ENCODE data around the gene PEPD.
"Not testable (repeated sequence)": the region's sequence is repeated elsewhere in the genome, so short reads cannot be mapped to it uniquely, and the experiment has no call there.

Gene PEPD

DNA sequence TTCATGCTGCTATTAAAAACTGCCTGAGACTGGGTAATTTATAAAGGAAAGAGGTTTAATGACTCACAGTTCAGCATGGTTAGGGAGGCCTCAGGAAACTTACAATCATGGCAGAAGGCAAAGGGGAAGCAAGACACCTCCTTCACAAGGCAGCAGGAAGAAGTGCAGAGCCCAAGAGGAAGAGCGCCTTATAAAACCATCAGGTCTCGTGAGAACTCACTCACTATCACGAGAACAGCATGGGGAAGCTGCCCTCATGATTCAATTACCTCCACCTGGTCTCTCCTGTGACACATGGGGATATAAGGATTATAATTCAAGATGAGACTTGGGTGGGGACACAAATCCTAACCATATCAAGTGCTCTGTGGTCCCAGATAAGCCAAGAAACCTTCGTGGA lies 34.1 kb upstream of the PEPD start:
- not testable (repeated sequence) for H2AFZ ChIP-seq (ENCODE audit: low read depth, low read length); H3K4me3 ChIP-seq (ENCODE audit: low read length); H3K27me3 ChIP-seq (ENCODE audit: insufficient read depth, low read length); H3K36me3 ChIP-seq (ENCODE audit: insufficient read depth, low read length); H3K9me3 ChIP-seq (ENCODE audit: low read length); H3K4me1 ChIP-seq (ENCODE audit: insufficient read depth, low read length)

GRCh38 chr19:33554821-33555220 lies 33.2 kb upstream of the PEPD start:
- no peak overlapping the region for H3K4me3 ChIP-seq (ENCODE audit: low read length)
- no peaks in the 10 kb centered on the region for H3K27me3 ChIP-seq (ENCODE audit: insufficient read depth, low read length)

DNA sequence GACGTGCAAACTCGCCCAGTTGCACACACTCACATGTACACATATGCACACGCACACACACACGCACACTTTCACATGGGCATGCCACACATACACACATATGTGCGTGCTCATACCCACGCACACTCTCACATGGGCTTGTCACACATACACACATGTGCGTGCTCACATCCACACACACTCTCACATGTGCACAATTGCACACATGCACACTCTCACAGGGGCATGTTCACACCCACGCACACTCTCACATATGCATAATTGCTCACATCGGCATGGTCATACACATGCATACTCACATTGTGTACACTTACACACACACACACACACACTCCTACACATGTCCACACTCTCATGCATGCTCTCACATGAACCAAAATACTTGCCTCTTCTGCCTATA lies 32.8 kb upstream of the PEPD start:
- Histone ChIP-seq H3K36me3 (ENCODE audit: insufficient read depth, low read length) (no peaks in the 10 kb centered on the region), H3K4me3 (ENCODE audit: low read length) (no peak overlapping the region), H3K9me3 (ENCODE audit: low read length) (no peaks in the 10 kb centered on the region), H2AFZ (ENCODE audit: low read depth, low read length) (no peak overlapping the region), H3K4me1 (ENCODE audit: insufficient read depth, low read length) (no peaks in the 10 kb centered on the region), H3K27me3 (ENCODE audit: insufficient read depth, low read length) (no peaks in the 10 kb centered on the region)

More at GRCh38 chr19:33554821-33555220, 33.2 kb upstream of the PEPD start:
- H3K4me1 ChIP-seq (ENCODE audit: insufficient read depth, low read length) = no peaks in the 10 kb centered on the region
- no peak overlapping the region for H2AFZ ChIP-seq (ENCODE audit: low read depth, low read length)
- H3K36me3 ChIP-seq (ENCODE audit: insufficient read depth, low read length) = no peaks in the 10 kb centered on the region
- no peaks in the 10 kb centered on the region for H3K9me3 ChIP-seq (ENCODE audit: low read length)

- Histone ChIP-seq H3K4me3 (ENCODE audit: low read length) (no peak overlapping the region), H3K9me3 (ENCODE audit: low read length) (no peaks in the 10 kb centered on the region), H3K4me1 (ENCODE audit: insufficient read depth, low read length) (no peaks in the 10 kb centered on the region), H2AFZ (ENCODE audit: low read depth, low read length) (no peak overlapping the region), H3K36me3 (ENCODE audit: insufficient read depth, low read length) (no peaks in the 10 kb centered on the region), H3K27me3 (ENCODE audit: insufficient read depth, low read length) (no peaks in the 10 kb centered on the region)
Observed at GRCh38 chr19:33553530-33554310, 32.1 kb upstream of the PEPD start.

DNA sequence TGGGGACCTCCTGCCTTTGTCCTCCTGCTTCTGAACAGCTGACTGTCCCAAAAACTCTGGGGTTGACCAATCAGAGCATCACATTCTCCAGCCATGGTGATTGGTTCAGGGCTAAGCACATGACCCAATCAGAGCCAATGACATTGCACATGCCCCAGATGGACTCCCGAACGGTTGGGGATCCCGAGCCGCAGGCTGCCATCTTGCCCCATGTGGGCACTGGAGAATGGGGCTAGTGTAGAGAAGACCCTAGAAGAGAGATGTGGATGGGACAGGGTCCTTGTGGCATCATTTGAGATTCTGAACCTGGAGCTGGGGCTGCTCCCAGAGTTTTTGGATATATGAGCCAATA lies 31.3 kb upstream of the PEPD start:
- Histone ChIP-seq H3K36me3 (ENCODE audit: insufficient read depth, low read length) (no peaks in the 10 kb centered on the region), H3K9me3 (ENCODE audit: low read length) (no peaks in the 10 kb centered on the region), H3K27me3 (ENCODE audit: insufficient read depth, low read length) (no peaks in the 10 kb centered on the region), H3K4me3 (ENCODE audit: low read length) (no peak overlapping the region), H3K4me1 (ENCODE audit: insufficient read depth, low read length) (no peaks in the 10 kb centered on the region), H2AFZ (ENCODE audit: low read depth, low read length) (no peak overlapping the region)

DNA sequence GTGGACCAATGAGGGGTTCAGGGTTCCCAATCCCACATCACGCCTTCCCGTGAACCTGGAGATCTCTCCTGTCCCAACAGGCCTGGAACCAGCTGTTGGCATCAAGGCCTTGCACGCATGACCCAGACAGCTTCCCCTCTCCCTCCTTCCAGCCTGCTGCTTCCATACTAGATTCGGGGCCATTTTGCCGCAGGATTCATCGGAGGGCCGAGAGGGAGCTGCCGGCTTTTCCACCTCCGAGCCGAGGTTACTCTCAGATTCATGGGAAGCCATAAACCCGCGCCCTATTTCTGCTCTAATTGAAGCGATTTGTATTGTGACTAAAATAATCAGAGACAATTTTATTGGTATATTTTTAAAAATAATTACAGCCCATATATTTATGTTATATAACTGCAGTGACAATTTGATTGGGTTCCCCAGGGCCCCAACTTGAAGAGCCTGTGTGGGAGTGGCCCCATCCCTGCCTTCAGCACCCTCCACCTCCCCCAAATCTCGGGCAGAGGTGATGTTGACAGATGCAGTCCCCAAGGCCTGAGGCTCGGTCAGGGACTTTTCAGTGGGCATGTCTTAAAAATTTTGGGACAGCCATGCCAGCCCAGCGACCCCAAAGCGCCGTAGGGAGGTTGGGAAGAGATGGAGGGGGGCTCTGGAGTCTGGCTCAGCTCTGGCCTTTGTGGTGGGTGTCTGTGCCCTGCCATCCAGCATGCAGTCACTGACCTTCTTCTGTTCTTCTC lies 30.8 kb upstream of the PEPD start:
- Histone ChIP-seq H2AFZ (ENCODE audit: low read depth, low read length) (no peak overlapping the region), H3K9me3 (ENCODE audit: low read length) (no peaks in the 10 kb centered on the region), H3K27me3 (ENCODE audit: insufficient read depth, low read length) (no peaks in the 10 kb centered on the region), H3K4me1 (ENCODE audit: insufficient read depth, low read length) (no peaks in the 10 kb centered on the region), H3K36me3 (ENCODE audit: insufficient read depth, low read length) (no peaks in the 10 kb centered on the region), H3K4me3 (ENCODE audit: low read length) (no peak overlapping the region)

DNA sequence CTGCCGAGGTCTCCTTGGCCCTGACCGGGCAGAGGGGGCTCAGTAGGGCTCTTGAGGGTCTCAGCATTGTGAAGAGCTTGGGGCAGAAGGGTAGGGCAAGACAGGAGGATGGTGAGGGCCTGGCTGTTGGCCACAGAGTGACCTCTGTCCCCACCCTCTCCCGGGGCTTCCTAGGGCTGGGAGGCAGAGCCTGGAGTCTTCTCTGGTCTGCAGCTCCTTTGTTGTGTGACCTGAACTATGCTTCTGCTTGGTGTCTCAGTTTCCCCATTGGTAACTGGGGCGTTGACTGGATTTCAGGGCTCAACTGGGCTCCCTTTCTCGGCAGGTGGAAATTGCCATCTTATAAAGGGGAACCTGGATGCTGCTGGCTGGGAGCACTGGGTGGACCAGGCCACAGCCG lies 30.1 kb upstream of the PEPD start:
- H2AFZ ChIP-seq (ENCODE audit: low read depth, low read length) = no peak overlapping the region
- H3K27me3 ChIP-seq (ENCODE audit: insufficient read depth, low read length) = no peaks in the 10 kb centered on the region
- H3K36me3 ChIP-seq (ENCODE audit: insufficient read depth, low read length) = no peaks in the 10 kb centered on the region
- H3K4me3 ChIP-seq (ENCODE audit: low read length) = no peak overlapping the region
- H3K4me1 ChIP-seq (ENCODE audit: insufficient read depth, low read length) = no peaks in the 10 kb centered on the region
- no peaks in the 10 kb centered on the region for H3K9me3 ChIP-seq (ENCODE audit: low read length)

GRCh38 chr19:33550768-33551167 lies 29.2 kb upstream of the PEPD start:
- H3K9me3 ChIP-seq (ENCODE audit: low read length) = no peaks in the 10 kb centered on the region
- H3K27me3 ChIP-seq (ENCODE audit: insufficient read depth, low read length) = no peaks in the 10 kb centered on the region
- H3K4me3 ChIP-seq (ENCODE audit: low read length) = no peak overlapping the region
- H2AFZ ChIP-seq (ENCODE audit: low read depth, low read length) = no peak overlapping the region
- no peaks in the 10 kb centered on the region for H3K36me3 ChIP-seq (ENCODE audit: insufficient read depth, low read length)
- H3K4me1 ChIP-seq (ENCODE audit: insufficient read depth, low read length) = no peaks in the 10 kb centered on the region

GRCh38 chr19:33547676-33548075 lies 26.1 kb upstream of the PEPD start:
- Histone ChIP-seq H3K9me3 (ENCODE audit: low read length) (no peaks in the 10 kb centered on the region), H3K36me3 (ENCODE audit: insufficient read depth, low read length) (no peaks in the 10 kb centered on the region), H3K4me1 (ENCODE audit: insufficient read depth, low read length) (no peaks in the 10 kb centered on the region), H3K4me3 (ENCODE audit: low read length) (no peak overlapping the region), H3K27me3 (ENCODE audit: insufficient read depth, low read length) (no peaks in the 10 kb centered on the region), H2AFZ (ENCODE audit: low read depth, low read length) (no peak overlapping the region)

GRCh38 chr19:33546656-33547055 lies 25.1 kb upstream of the PEPD start:
- Histone ChIP-seq H3K9me3 (ENCODE audit: low read length) (no peaks in the 10 kb centered on the region), H3K4me1 (ENCODE audit: insufficient read depth, low read length) (no peaks in the 10 kb centered on the region), H3K36me3 (ENCODE audit: insufficient read depth, low read length) (no peaks in the 10 kb centered on the region), H2AFZ (ENCODE audit: low read depth, low read length) (no peak overlapping the region), H3K4me3 (ENCODE audit: low read length) (no peak overlapping the region), H3K27me3 (ENCODE audit: insufficient read depth, low read length) (no peaks in the 10 kb centered on the region)

DNA sequence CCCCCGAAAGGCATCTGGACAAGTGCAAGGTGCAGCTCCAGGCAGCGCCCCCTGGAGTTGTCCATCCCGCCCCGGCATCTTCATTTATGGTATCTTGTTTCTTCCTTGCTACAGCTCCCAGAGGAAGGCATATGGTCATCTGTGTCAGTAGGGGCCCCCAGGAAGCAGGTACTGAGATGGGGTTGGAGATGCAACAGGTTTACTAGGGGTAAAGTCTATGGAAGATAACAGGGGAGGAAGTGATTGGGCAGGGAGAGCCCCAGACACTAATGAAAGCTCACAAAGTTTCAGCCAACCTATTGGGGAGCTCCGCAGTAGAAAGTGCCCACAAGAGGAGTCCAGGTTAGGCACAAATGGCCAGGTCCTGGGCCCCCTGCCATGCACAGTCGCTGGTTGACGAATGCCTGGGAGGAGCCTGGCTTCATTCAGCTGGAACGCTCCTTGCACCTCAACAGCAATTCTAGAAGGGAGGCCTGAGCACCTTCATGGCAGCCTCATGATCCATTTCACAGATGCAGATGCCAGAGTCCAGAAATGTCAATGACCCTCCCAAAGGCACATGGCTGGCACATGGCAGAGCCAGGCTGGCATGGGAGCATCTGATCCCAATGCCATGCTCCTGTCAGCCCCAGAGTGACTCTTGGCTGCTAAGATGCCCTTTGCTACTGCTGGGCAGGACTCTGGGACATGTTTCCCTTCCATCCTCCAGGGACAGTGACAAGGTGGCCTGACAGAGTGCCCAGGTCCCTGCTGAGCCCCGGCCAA lies 23.8 kb upstream of the PEPD start:
- Histone ChIP-seq H3K4me3 (ENCODE audit: low read length) (no peak overlapping the region), H2AFZ (ENCODE audit: low read depth, low read length) (no peak overlapping the region), H3K9me3 (ENCODE audit: low read length) (no peaks in the 10 kb centered on the region), H3K4me1 (ENCODE audit: insufficient read depth, low read length) (no peaks in the 10 kb centered on the region), H3K36me3 (ENCODE audit: insufficient read depth, low read length) (no peaks in the 10 kb centered on the region), H3K27me3 (ENCODE audit: insufficient read depth, low read length) (no peaks in the 10 kb centered on the region)

DNA sequence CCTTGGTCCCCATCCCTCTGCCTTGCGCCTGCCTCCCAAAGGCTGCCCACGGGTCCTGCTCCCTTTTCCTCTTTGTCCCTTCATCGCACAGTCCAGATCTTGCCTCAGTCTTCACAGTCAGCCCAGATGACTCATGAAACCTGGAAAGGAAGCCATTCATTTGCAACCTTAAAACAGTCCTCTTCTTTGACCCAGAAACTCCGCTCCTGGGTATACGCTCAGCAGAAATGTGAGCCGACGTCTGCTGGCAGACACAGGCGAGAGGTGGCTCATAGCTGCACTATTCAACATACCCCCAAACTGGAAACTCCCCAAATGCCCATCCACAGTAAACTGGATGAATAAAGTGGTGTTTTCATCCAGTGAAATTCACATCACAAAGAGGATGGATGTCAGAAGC lies 13.6 kb upstream of the PEPD start:
- no peak overlapping the region for H2AFZ ChIP-seq (ENCODE audit: low read depth, low read length)
- H3K4me1 ChIP-seq (ENCODE audit: insufficient read depth, low read length) = no peaks in the 10 kb centered on the region
- H3K4me3 ChIP-seq (ENCODE audit: low read length) = no peak overlapping the region
- no peaks in the 10 kb centered on the region for H3K36me3 ChIP-seq (ENCODE audit: insufficient read depth, low read length)
- peaks cover 2% of the 10 kb centered on the region for H3K27me3 ChIP-seq (ENCODE audit: insufficient read depth, low read length)
- H3K9me3 ChIP-seq (ENCODE audit: low read length) = no peaks in the 10 kb centered on the region

DNA sequence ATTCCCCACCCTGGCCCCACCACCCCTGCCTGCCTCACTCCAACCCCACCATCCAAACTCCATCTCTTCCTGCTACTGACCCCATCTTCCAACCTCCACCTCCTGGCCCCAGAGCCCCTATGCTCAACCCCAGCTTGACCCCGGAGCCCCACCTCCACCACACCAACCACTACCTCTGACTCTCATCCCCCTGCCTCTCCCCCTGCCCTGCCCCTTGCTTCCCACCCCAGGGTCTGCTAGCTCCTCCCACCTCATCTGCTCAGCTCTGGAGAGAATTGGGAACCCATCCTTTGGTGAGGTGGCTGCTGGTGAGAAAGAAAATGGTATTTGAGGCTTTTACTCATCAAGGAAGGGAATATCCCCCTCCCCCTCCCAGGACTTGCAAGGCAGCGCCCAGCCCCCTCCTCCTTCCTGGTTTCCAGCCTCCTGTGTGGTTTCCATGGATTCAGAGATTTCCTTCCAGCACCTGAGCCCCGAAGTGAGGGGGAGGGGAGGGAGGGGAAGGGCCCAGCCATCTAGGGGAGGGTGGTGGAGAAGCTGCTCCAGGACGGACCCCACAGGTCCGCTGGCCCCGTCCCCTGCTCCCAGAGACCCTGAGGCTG lies 11.4 kb upstream of the PEPD start:
- Histone ChIP-seq H3K36me3 (ENCODE audit: insufficient read depth, low read length) (no peaks in the 10 kb centered on the region), H3K9me3 (ENCODE audit: low read length) (no peaks in the 10 kb centered on the region), H3K4me1 (ENCODE audit: insufficient read depth, low read length) (no peaks in the 10 kb centered on the region), H3K27me3 (ENCODE audit: insufficient read depth, low read length) (peaks cover 2% of the 10 kb centered on the region), H3K4me3 (ENCODE audit: low read length) (no peak overlapping the region), H2AFZ (ENCODE audit: low read depth, low read length) (no peak overlapping the region)

All from neuron (in vitro differentiated cells).